Ecto neural progenitor cell (in vitro differentiated cells): ENCODE measurements around the gene AGPAT2.

Experiments used
- DNase-seq: peaks from one replicate; pipeline ENCODE4 v3.0.0-alpha.2; 2018; ENCODE audit warnings: low spot score

Gene AGPAT2

GRCh38 chr9:136661641-136662325 is 25.5 kb downstream of the AGPAT2 start:
- no peak for DNase-seq

GRCh38 chr9:136660971-136661550 is 26.2 kb downstream of the AGPAT2 start:
- no peak for DNase-seq

GRCh38 chr9:136659861-136660784 is 27.1 kb downstream of the AGPAT2 start:
- no peak for DNase-seq

- DNase-seq, result no peak
These were observed 28.3 kb downstream of the AGPAT2 start for GRCh38 chr9:136658849-136659535.

- DNase-seq, result no peak
These were observed 29.0 kb downstream of the AGPAT2 start for GRCh38 chr9:136657974-136658848.

- no peak for DNase-seq
These were observed 30.3 kb downstream of the AGPAT2 start for GRCh38 chr9:136656795-136657611.

DNA sequence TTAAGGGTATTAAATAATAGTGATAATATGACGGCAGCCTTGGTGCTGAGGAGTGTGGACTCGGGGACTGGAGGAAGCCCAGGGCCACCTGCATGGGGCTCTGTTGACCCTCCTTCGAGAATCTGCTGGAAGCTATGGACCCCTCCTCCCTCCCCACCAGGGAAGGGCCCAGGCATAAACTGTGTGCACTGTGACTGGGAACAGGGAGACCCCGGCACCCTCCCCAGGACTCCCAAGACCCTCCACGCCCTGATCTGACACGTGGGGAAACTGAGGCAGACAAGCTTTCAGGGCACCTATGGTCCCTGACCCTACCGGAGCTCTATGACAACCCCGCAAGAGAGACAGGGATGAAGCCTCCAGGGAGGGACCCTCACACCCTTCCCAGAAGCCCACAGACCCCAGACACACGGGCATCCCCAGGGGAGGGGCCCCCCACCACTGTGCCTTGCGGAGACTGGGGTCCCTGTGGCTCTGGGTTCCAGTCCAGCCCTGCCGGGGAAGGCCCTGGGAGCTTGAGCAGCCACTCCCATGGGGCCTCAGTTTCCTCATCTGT is 31.0 kb downstream of the AGPAT2 start:
- no peak for DNase-seq

GRCh38 chr9:136655536-136656182 is 31.6 kb downstream of the AGPAT2 start:
- DNase-seq, result no peak

DNA sequence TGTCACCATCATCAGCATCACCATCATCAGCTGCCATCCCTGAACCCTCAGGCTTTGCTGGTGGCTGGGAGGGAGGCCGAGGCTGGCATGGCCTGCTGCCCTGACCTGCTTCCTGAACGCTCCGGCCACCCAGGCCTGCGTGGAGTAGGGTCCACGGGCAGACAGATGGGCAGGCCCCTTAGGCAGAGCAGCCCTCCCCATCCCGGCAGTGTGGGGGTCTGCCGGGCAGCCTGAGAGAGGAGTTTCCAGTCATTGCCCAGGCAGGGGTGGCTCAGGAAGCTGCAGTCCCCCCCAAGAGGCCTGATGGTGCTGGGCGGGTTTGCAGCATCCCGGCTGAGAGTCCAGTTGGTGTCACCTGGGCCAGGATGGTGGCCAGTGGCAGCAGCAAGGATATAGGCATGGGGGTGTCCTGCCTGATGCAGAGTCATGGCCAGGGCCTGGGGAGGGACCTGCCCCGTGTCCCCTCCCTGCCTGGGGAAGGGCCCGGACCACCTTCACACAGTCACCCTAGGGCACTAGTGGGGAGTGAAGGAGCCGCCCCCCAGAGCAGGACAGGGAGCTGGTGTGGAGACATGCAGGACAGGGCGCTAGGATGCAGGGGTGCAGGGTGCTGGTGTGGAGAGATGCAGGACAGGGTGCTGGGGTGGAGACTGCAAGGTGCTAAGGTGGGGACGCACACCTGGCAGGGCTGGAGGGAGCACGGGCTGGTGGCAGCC is 32.3 kb downstream of the AGPAT2 start:
- no peak for DNase-seq

DNA sequence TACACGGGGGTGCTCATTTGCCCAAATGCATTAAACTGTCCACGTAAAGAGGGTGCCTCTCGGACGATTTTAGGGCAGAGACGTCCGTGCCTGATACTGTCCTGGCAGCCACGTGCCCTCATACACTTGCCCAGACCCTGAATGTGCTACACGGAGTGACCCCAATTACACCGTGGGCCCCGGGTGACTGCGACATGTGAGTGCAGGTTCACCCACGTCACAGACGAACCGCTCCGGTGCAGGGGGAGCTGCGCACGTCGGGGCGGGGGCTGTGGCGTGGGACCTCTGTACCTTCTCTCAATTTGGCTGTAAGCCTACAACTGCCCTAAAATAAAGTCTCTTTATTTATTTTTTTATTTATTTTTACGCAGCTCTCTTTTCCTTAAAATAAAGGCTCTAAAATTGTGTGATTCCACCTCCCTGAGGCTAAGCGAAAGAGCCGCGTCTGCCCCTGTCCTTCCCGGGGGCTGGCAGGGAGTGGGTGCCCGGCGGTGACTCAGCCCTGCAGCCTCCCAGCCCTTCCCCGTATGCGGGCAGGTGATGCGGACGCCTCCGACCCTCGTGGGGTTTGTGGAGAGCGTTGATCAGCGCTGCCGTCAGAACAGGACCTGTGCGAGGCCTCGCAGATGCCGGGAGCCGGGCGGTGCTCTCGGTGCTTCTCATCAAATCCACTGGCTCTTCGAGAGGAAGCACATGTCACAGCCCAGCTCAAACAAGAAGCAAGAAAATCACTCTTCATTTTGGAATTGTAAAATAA is 33.8 kb downstream of the AGPAT2 start:
- DNase-seq, result no peak

DNA sequence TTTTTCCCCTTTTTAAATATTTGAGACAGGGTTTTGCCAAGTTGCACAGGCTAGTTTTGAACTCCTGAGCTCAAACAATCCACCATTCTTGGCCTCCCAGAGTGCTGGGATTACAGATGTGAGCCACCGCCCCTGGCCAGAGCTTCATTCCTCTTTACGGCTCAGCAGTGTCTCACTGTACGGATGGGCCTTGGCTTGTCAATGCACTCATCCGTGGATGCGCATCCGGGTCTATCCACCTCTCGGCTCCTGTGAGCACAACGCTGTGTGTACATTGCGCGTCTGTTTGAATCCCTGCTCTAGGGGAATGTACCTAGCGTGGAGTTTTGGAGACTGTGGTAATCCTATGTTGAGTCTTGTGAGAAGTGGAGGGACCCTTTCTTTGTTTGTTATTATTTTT is 35.4 kb downstream of the AGPAT2 start:
- no peak for DNase-seq

DNA sequence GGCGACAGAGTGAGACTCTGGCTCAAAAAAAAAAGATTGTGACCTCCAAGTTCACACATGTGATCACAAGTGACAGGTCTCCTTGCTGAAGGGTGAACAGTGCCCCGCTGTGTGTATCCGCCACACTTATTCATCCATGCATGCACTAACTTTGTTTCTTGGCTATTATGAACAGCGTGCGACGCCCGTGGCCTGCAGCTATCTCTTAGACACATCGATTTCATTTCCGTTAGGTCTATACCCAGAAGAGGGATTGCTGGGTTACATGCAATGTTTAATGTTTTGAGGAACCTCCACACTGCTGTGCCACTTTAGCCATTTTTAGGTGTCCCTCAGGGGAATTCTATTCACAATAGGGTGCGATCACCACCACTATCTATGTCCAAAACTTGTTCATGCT is 36.6 kb downstream of the AGPAT2 start:
- DNase-seq, result no peak

DNA sequence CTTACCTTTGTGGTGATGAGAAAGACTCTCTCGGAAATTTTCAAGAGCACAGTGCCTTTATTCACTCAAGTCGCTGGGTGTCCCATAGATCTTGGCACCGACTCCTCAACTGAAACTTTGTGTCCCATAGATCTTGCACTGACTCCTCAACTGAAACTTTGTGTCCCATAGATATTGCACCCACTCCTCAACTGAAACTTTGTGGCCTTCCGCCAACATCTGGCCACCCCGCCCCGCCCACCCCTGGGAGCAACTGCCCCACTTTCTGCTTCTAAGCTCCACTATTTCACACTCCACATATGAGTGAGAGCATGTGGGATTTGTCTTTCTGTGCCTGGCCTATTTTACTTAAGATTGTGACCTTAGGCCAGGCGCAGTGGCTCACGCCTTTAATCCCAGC is 37.2 kb downstream of the AGPAT2 start:
- no peak for DNase-seq

DNA sequence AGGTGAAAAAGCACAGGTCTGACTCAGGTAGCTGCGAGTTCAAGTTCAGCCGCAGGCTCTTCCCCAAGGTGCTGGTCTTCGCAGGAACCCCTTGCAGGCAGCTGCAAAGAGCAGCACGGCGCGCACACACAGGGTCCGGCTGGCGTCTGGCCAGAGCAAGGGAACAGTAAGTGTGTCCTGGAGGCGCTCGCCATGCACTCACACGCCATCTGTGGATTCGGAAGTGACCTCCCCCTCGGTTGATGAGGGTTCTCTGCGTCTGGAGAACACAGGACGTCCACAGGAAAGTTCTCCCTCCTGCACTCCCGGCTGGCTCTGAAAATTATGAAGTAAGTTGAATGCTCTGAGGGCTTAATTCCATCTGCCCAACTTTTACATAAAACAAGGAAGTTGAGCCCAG is 38.5 kb downstream of the AGPAT2 start:
- DNase-seq, result no peak

- DNase-seq, result no peak
These were observed 40.2 kb downstream of the AGPAT2 start for GRCh38 chr9:136646827-136647711.

- DNase-seq, result no peak
These were observed 41.1 kb downstream of the AGPAT2 start for GRCh38 chr9:136645903-136646754.
